ENCODE measurements around the gene HNRNPK. TPM values are rescaled to one million over a fixed set of nuclear protein-coding genes. Genes with fewer than 3 reads are reported as not detected.

The HNRNPK gene
- total and polyA plus RNA-seq, 10 of the 15 experiments (the other 5 are each of a cell fraction or from before 2014, with no cell fraction given) = 235 to 970 (median 652) TPM

- TF ChIP-seq USF2 (IDR thresholded peaks at IDR 0.05; ENCODE audit: borderline replicate concordance, low read depth, low read length) = no peak
- TF ChIP-seq IRF4 (IDR thresholded peaks at IDR 0.05; ENCODE audit: low read depth, low read length) = no peak
- no peak for TF ChIP-seq SKIL (IDR thresholded peaks at IDR 0.05; ENCODE audit: low read depth, poor library complexity, severe bottlenecking)
- TF ChIP-seq ZNF687 (IDR thresholded peaks at IDR 0.05) = no peak
- TF ChIP-seq POLR2A (IDR thresholded peaks at IDR 0.05; ENCODE audit: low read depth, low read length) = no peak
Observed at GRCh38 chr9:83991355-83991754, 11.3 kb upstream of the HNRNPK start (continued).

- H3K27ac ChIP-seq (ENCODE audit: control insufficient read depth, insufficient read depth) = no peak overlapping the region
- 72% methylated on average over 2 of the region's 2 CpGs for WGBS (ENCODE audit: insufficient coverage, insufficient replicate concordance, low lambda C conversion rate, missing lambda C conversion rate)
- TF ChIP-seq CHD4 (IDR thresholded peaks at IDR 0.05) (no peak), ASH2L (IDR thresholded peaks at IDR 0.05; ENCODE audit: borderline replicate concordance, low read depth) (no peak), SUZ12 (IDR thresholded peaks at IDR 0.05; ENCODE audit: unreplicated experiment) (no peak), RAD51 (IDR thresholded peaks at IDR 0.05) (no peak), EP300 (IDR thresholded peaks at IDR 0.05; ENCODE audit: borderline replicate concordance in 1 of 2, control insufficient read depth in 1 of 2, low read depth in 2 of 2, low read length in 2 of 2) (no peak), NR2C2 (IDR thresholded peaks at IDR 0.05; ENCODE audit: borderline replicate concordance, control insufficient read depth, insufficient read length, low read depth) (no peak), BCLAF1 (IDR thresholded peaks at IDR 0.05) (no peak), KAT2A (conservative IDR thresholded peaks at IDR 0.05; ENCODE audit: control insufficient read depth, low read depth, low read length) (no peak)
Observed at GRCh38 chr9:83988411-83988810, 8.4 kb upstream of the HNRNPK start.

More at GRCh38 chr9:83988411-83988810, 8.4 kb upstream of the HNRNPK start:
- Histone ChIP-seq H3K4me1 (ENCODE audit: control insufficient read depth, insufficient read depth, low read length) (peaks cover 7% of the 10 kb centered on the region; the same call in 1 of the 2 replicates), H3K9ac (ENCODE audit: control insufficient read depth, insufficient read depth, low read length) (no peak overlapping the region), H3K27me3 (replicated peaks in 1 of 2; ENCODE audit: control insufficient read depth in 2 of 2, insufficient read depth in 2 of 2, low read length in 1 of 2) (no peaks in the 10 kb centered on the region), H4K20me1 (ENCODE audit: control insufficient read depth, insufficient read depth) (no peaks in the 10 kb centered on the region), H2AFZ (ENCODE audit: control insufficient read depth, low read depth, low read length) (no peak overlapping the region), H3K4me3 (no peak overlapping the region), H3K79me2 (ENCODE audit: control insufficient read depth, insufficient read depth, low read length) (peaks cover 50% of the 10 kb centered on the region), H3K9me3 (replicated peaks; ENCODE audit: control insufficient read depth, insufficient read depth, low read length) (no peaks in the 10 kb centered on the region), H3K36me3 (ENCODE audit: control insufficient read depth in 2 of 2, insufficient read depth in 2 of 2, low read length in 1 of 2) (peaks cover 0 to 9% of the 10 kb centered on the region in 2 experiments; a peak in 2 of 4 replicates), H3K4me2 (ENCODE audit: control insufficient read depth, insufficient read depth) (no peak overlapping the region)
- in situ Hi-C loops (cut with MboI) = loop anchor here (25.0 kb wide), 1 partner anchor 774 kb away; no protein-coding TSS in a partner anchor
- FAIRE-seq = no peak
- ChIA-PET SMC1A (ENCODE audit: uncharacterized antibody, unreplicated experiment) (no interaction called here), RAD21 (ENCODE audit: unreplicated experiment) (no interaction called here), CTCF (no interaction called here), POLR2A (interaction anchor here (0.9 kb wide), 1 partner anchor 8 kb away, joined by 6 read pairs; the partner anchor contains the start of gene HNRNPK)
- BruUV-seq (replicated peaks) = no TSS peak
- ATAC-seq = no peak
- intact Hi-C loops (cut with micrococcal nuclease; ENCODE audit: unreplicated experiment) = no loop called here
- no peak for DNase-seq (ENCODE audit: low read depth, low spot score)
